ENCODE data around the gene PLCB4. TPM values are rescaled to one million over a fixed set of nuclear protein-coding genes. Genes with fewer than 3 reads are reported as not detected.

PLCB4 gene
- total RNA-seq, 1 experiment from 2014 or later, result 12.9 TPM

DNA sequence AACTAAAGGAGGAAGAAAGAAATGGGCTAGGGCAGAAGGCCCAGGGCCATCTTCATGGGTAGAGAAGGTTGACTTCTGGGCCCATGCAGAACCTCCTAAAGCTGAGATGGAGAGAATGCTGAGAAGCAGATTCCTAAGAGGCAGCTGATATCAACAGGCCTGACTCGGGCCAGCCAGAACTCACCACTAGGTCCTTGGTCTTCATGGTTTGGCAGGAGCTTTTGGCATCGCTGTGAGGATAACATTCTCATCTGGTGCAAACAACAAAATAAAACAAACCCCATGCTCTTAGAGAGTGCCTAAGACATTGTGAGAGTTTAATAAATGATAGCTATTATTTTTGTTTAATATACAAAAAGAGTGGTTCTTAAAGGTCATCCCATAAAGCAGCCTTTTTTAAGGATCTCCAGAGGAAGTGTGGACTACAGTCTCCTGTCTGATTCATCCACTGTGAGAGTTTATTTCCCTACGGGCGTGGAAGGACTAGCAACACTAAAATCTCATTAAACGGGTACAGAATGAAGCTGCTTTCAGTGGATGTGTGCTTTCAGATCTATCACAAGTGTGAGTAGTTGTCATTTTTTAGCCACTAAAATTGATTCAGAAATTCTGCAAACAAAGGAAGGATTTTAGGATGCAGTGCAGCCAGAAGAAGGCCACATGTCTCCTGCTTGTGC lies 160.0 kb downstream of the PLCB4 start:
- CTCF ChIA-PET, result no interaction called here
- no peak overlapping the region for H3K4me3 Mint-ChIP-seq (ENCODE audit: low read depth, unreplicated experiment)
- H3K4me1 Mint-ChIP-seq (ENCODE audit: low read depth, unreplicated experiment), result no peaks in the 10 kb centered on the region
- no peaks in the 10 kb centered on the region for H3K36me3 Mint-ChIP-seq (ENCODE audit: insufficient read depth, unreplicated experiment)
- no peaks in the 10 kb centered on the region for H3K27me3 Mint-ChIP-seq (ENCODE audit: unreplicated experiment)
- no TSS peak for BruUV-seq (replicated peaks)
- no peaks in the 10 kb centered on the region for H3K9me3 Mint-ChIP-seq (ENCODE audit: low read depth, unreplicated experiment)
- TF ChIP-seq, protein P1, sequence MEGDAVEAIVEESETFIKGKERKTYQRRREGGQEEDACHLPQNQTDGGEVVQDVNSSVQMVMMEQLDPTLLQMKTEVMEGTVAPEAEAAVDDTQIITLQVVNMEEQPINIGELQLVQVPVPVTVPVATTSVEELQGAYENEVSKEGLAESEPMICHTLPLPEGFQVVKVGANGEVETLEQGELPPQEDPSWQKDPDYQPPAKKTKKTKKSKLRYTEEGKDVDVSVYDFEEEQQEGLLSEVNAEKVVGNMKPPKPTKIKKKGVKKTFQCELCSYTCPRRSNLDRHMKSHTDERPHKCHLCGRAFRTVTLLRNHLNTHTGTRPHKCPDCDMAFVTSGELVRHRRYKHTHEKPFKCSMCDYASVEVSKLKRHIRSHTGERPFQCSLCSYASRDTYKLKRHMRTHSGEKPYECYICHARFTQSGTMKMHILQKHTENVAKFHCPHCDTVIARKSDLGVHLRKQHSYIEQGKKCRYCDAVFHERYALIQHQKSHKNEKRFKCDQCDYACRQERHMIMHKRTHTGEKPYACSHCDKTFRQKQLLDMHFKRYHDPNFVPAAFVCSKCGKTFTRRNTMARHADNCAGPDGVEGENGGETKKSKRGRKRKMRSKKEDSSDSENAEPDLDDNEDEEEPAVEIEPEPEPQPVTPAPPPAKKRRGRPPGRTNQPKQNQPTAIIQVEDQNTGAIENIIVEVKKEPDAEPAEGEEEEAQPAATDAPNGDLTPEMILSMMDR (IDR thresholded peaks at IDR 0.05; ENCODE audit: unreplicated experiment), result no peak
- DNase-seq, result no peak
- no peak overlapping the region for H3K27ac Mint-ChIP-seq (ENCODE audit: unreplicated experiment)
- intact Hi-C loops (cut with micrococcal nuclease; ENCODE audit: unreplicated experiment), result no loop called here

DNA sequence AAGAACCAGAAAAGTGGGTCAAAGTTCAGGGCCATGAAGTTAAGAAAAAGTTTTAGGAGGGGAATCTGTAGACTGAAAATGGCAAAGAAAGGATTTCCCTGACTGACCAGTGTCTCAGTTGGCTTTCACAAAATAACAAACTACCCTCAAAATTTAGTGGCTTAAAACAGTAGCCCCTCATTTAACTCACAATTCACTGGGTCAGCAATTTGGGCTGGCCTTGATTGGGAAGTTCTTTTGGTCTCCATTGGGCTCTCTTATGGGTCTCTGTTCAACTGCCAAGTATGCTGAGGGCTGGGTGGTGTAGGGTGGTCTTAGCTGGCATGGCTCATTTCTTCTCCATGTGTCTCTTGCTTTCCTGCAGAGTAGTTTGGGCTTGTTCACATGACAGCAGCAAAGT lies 161.5 kb downstream of the PLCB4 start:
- H3K9me3 Mint-ChIP-seq (ENCODE audit: low read depth, unreplicated experiment), result no peaks in the 10 kb centered on the region
- no peak for DNase-seq
- intact Hi-C loops (cut with micrococcal nuclease; ENCODE audit: unreplicated experiment), result no loop called here
- no peak overlapping the region for H3K27ac Mint-ChIP-seq (ENCODE audit: unreplicated experiment)
- H3K36me3 Mint-ChIP-seq (ENCODE audit: insufficient read depth, unreplicated experiment), result no peaks in the 10 kb centered on the region
- H3K27me3 Mint-ChIP-seq (ENCODE audit: unreplicated experiment), result no peaks in the 10 kb centered on the region
- BruUV-seq (replicated peaks), result no TSS peak
- TF ChIP-seq, protein P1 (IDR thresholded peaks at IDR 0.05; ENCODE audit: unreplicated experiment), result no peak
- CTCF ChIA-PET, result no interaction called here
- H3K4me3 Mint-ChIP-seq (ENCODE audit: low read depth, unreplicated experiment), result no peak overlapping the region
- H3K4me1 Mint-ChIP-seq (ENCODE audit: low read depth, unreplicated experiment), result no peaks in the 10 kb centered on the region

DNA sequence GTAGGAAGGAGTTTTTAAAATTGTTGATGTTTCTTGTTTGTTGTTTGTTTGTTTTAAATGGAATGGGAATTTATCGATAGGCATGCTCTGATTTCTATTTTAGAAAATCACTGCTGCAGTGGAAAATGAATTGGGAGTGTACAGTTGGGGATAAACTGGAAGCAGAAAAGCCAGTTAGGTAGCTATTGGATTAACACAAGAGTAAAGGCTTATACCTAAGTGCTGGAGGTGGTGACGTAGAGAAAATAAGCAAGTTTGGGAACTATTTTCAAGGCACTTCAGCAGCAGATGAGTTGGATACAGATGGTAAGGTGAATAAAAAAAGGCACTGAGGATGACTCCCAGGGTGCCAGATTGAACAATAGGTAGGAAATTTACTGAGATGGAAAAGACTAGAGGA lies 164.9 kb downstream of the PLCB4 start:
- Mint-ChIP-seq H3K27me3 (ENCODE audit: unreplicated experiment) (no peaks in the 10 kb centered on the region), H3K9me3 (ENCODE audit: low read depth, unreplicated experiment) (no peaks in the 10 kb centered on the region), H3K27ac (ENCODE audit: unreplicated experiment) (no peak overlapping the region), H3K4me1 (ENCODE audit: low read depth, unreplicated experiment) (no peaks in the 10 kb centered on the region), H3K4me3 (ENCODE audit: low read depth, unreplicated experiment) (no peak overlapping the region), H3K36me3 (ENCODE audit: insufficient read depth, unreplicated experiment) (no peaks in the 10 kb centered on the region)
- TF ChIP-seq, protein P1 (IDR thresholded peaks at IDR 0.05; ENCODE audit: unreplicated experiment), result no peak
- intact Hi-C loops (cut with micrococcal nuclease; ENCODE audit: unreplicated experiment), result no loop called here
- DNase-seq, result no peak
- BruUV-seq (replicated peaks), result no TSS peak
- CTCF ChIA-PET, result no interaction called here

DNA sequence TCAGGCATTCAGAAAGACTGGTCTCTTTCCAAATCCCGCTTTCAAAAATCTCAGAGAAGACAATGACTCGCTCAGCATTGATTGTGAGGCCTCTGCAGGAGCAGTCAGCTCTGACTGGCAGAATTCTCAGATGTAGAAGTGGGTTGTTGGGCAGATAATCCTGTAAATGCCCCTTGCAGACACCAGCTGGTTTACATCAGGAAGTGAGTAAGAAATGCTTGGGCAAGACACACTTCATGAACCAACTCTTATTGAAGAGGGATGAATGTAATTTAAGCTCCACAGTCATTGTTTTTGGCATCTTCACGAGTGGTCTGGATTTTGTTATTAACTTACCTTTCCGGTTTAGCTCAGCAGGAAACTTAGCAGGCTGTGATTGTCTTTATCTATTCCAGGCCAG lies 166.6 kb downstream of the PLCB4 start:
- no TSS peak for BruUV-seq (replicated peaks)
- H3K27me3 Mint-ChIP-seq (ENCODE audit: unreplicated experiment), result no peaks in the 10 kb centered on the region
- no peaks in the 10 kb centered on the region for H3K9me3 Mint-ChIP-seq (ENCODE audit: low read depth, unreplicated experiment)
- intact Hi-C loops (cut with micrococcal nuclease; ENCODE audit: unreplicated experiment), result no loop called here
- H3K36me3 Mint-ChIP-seq (ENCODE audit: insufficient read depth, unreplicated experiment), result no peaks in the 10 kb centered on the region
- TF ChIP-seq, protein P1 (IDR thresholded peaks at IDR 0.05; ENCODE audit: unreplicated experiment), result no peak
- H3K27ac Mint-ChIP-seq (ENCODE audit: unreplicated experiment), result no peak overlapping the region
- CTCF ChIA-PET, result no interaction called here
- no peak overlapping the region for H3K4me3 Mint-ChIP-seq (ENCODE audit: low read depth, unreplicated experiment)
- peaks cover 4% of the 10 kb centered on the region for H3K4me1 Mint-ChIP-seq (ENCODE audit: low read depth, unreplicated experiment)
- DNase-seq, result no peak
